ENCODE data around the gene EEF1A2.

The EEF1A2 gene

DNA sequence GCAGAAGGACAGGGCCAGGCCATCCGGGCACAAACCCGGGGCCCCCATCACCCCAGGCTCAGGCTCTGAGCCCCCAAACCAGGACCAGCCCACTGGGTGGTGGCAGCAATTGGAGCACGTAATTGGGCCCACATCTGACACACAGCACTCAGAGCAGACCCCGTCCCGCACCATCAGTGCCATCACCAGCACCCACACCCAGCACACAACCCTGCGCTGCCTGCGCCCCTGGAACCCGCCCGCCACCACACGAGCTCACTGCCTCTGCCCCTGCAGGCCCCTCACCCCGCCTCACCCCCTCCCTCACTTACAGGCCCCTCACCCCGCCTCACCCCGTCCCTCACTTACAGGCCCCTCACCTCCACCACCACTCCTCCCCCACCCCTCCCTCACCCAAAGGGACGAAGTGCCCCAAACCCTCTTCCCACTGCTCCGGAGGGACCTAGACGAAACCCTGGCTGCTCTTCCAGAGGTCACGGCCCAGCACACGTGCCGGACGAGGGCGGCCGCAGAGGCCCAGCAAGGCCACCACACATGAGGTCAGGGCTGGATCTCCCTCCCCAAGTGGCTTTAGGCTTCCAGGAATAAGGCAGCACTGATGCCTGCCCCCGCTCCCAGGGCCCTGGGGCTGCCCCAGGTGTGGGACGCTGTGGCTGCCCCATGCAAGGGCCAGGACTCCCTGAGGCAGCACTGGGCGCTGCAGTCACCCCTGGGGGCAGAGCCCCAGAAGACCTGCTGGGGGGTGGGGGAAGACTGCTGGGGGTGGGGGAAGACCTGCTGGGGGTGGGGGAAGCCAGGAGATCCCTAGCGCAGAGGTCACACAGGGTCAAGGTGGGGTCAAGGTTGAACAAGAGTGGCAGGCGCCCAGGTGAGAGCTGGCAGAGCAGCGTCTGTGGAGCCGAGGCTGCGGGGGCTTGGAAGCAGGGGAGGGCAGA is 48.8 kb downstream of the EEF1A2 start:
- DNase-seq (ENCODE audit: low read depth): no peak

DNA sequence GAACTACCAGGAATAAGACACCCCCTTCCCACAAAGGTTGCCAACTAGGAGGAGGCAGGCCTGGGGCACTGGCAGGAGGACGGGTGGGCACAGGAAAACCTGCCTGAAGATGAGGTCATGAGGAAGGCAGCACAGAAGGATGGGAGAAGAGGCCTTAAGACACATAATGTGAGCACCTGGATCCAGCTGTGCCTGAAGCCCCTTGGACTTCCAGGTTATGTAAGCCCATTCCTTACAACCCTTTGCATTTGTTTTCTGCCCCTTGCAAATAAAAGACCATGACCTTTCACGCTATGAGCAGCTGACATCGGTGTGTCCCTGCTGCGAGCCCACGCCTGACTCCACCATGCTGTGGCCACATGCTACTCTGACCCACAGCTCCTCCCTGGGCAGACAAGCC is 49.9 kb downstream of the EEF1A2 start:
- DNase-seq (ENCODE audit: low read depth): no peak

DNA sequence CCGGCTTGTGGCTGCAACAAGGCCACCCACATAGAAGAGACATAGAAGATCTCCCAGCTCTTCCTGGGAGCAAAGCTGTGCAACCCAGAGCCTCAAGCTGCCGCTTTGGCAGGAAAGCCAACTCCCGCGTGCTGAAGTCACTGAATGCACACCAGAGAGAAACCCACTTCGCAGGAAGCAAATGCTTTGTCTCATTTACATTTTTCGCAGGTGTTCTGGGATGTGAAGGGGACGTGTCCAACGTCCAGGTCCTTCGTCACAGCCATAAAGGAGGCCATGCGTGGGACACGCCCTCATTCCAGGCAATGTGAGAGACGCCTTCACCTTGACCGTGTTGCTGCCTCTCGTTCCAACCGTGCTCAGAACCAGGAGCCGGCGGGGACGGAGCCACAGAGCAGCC is 50.9 kb downstream of the EEF1A2 start:
- DNase-seq (ENCODE audit: low read depth): no peak

DNA sequence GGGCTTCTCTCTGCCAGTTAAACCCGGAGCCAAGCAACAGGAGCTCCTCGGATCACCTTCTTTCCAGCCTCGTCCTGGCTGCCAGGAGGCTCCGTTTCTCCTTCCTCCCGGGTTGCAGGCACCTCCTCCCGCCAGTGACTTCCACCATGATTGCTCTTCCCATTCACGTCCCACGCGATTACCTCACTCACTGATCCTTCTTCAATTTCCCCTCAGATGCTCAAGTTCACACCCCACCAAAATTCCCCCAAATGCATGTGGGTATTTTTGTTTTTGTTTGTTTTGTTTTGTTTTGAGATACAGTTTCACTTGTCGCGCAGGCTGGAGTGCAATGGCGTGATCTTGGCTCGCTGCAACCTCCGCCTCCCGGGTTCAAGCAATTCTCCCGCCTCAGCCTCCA is 51.6 kb downstream of the EEF1A2 start:
- DNase-seq (ENCODE audit: low read depth): no peak

DNA sequence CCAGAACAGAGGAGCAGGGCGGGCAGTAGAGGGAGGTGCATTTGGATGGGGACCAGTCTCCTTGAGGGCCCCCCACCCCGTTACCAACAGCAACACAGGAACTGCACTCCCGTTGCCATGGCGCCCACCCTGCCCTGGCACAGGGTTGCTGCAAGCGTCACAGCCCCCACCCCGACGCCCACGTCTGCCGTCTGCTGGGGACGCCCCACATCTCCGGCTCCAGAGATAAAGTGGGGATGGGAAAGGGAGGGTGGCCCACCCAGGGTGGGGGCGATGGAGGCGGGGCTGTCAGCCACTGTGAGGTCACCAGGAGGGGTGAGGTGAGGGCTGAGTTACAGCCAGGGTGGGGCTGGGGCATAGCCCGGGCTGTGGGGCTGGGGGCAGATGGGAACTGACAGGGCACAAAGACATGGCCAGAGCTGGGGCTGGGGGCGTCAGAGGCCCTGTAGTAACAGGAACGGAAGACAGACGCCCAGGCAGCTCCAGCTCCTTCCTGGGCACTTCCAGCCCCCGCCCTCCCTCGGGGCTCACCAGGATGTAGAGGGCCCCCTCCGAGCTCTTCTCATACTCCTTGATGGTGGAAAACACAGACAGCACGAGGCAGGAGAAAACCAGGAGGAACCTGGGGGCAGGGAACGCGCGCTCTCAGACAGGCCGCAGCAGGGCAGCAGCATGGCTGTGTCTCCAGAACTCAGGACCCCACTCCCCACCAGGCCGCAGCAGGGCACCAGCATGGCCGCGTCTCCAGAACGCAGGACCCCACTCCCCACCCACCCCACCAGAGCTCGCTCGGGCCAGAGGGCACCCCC is 52.5 kb downstream of the EEF1A2 start:
- DNase-seq (ENCODE audit: low read depth): no peak

DNA sequence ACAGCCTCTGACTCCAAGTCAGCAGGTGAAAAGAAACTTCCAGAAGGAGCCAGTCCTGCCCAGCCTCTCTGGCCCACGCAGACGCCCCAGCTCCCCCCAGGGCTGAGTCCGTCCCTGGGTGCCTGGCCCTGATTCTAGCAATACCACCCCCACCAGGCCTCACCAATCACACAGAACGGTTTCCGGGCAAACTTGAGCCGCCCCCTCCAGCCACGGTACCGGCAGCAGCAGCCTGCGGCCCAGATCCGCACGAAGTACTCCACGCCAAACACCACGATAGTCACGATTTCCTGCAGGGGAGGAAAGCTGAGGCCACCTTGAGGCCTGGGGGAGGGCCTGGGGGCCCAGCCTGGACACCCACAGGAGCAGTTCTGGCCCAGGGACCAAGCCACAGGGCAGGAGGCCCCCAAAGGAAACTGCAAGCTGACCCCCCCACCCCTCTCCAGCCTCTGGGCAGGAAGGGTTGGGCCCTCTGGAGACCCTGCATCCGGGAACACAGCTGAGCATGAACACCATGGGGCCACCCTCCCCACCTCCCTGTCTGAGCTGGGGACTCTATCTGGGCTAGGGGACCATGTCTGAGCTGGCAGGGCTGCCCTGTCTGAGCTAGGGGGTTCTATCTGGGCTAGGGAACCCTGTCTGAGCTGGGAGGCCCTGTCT is 53.7 kb downstream of the EEF1A2 start:
- DNase-seq (ENCODE audit: low read depth): no peak

DNA sequence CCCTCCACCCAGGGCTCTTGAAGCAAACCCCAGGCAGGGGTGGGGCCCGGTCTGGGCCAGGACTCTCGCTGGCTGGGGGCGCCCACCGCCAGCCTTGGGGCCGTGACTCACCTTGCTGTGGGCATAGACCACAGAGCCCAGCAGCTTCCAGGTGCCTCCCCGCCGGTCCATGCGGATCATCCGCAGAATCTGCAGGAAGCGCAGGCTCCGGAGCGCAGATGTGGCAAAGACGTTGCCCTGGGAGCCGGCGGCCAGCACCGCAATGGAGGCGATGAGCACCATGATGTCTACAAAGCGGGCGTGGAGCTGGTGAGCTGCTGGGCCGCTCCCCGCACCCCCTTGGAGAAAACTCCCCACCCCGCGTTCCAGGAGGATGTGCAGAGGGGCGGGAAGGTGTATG is 54.3 kb downstream of the EEF1A2 start:
- no peak for DNase-seq (ENCODE audit: low read depth)

DNA sequence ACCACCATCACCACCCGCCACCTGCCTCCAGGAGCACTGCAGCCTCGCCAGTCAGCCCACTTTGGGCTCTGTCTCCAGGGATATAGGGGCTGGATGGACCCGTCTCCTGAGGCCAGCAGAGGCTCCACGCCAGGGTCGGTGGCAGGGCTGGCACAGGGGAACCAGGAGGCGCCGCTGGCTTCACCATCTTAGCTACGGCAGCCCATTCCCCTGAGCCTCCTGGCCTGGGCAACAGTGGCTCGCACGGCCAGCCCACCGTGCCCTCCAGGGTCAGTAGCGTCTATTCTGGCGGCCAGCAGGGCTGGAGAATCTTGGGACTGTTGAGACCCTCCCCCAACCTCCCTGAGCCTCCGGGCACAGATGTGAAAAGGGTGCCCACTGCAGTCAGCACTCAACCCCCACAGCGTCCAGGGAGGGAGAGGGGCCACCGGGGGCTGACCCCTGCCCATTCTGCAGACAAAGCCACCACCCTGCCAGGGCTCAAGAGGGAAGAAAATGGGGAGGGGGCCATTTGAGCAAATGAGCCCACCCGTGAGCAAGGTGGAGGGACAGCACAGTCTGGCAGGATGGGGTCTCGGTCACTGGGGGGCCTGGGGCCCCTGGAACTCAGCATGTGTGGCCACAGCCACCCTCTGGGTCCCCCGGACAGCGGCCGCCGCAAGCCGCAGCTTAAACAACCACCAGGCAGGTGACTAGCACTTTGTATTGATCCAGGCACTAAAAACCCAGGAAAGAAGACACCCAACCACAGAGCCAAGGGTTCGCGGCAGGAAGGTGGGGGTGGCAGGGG is 55.1 kb downstream of the EEF1A2 start:
- DNase-seq (ENCODE audit: low read depth): no peak

DNA sequence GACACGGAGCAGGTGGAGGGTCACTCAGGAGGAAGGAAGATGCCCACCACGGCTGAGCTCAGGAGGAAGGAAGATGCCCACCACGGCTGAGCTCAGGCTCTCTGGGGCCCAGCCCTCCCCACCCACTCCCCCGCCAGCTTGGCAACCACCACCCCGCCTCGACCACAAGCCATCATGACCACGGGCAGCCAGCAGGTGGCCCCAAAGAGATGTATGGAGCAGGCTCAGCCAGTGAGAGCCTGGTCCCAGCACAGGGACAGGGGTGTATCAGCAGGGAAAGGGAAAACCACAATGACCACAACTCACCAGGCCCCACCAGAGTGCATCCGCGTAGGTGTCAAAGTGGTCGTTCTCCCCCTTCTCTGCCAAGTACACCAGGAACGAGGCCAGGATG is 56.8 kb downstream of the EEF1A2 start:
- peak; percentile 48 for DNase-seq (ENCODE audit: low read depth)

DNA sequence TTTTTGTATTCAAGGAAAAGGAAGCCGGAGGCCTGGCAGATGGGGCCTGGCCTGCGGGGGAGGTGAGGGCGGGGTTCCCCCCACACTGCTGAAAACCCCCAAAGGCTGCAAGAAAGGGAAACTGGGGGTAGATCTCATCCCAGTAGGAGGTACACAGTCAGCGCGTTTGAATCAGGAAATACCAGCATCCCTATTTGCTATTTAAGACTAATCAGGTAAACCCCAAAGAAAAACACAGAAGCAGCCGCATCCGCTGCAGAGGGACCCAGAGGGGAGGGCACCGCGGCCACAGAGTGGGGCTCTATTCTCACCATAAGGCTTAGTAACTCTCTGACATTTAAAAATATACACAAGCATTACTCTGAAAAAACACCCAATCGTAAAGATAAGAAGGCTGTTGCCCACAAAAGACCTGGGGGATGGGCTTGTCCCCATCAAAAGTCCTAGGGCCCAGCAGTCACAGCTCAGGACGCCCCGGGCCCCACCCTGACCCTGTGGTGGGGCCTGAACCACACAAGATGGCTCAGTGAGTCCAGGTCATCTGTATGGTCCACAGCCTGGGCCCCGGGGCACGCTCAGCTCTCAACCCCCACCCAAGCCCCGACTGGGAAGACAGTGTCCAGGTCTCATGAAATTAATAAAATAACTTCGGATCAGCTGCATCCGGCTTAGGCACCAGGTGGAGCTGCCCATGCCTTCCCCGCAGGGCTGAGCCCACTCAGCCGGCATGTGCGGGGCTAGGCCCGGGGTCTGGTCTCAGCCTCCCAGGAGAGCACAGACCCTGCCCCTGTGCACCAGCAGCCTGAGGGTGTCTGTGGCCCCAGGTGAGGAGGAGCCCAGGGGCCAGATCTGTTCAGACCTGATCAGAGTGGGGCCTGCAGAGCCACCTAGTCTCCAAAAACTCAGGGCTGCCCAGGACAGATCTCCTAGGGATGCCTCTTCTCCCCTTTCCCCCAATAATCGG is 57.5 kb downstream of the EEF1A2 start:
- no peak for DNase-seq (ENCODE audit: low read depth)

DNA sequence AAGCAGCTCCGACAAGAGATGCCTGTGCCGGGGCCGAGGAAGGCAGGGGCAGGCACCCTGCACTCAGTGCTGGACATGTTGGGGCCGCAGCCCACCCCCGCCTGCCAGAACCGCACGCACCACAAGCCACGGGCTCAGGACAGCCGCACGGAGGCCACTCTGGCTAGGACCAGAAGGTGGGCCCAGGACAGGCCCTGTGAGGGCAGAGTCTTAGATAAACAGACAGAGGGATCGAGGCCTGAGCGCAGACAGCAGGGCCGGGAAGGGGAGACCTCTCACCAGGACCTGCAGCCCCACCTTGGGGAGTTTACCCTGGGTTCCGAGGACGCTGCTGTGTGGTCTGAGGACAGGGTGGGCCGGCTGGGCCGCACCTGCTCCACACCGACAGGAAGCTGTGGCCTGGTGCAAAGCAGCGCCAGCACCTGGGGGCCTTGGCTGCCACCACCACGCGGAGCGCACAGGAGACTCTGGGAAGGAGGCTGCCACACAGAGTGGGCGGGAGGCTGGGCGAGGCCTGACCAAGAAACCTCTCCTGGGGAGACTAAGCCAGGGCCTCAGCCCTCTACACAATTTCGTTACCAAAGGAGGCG is 58.4 kb downstream of the EEF1A2 start:
- no peak for DNase-seq (ENCODE audit: low read depth)

DNA sequence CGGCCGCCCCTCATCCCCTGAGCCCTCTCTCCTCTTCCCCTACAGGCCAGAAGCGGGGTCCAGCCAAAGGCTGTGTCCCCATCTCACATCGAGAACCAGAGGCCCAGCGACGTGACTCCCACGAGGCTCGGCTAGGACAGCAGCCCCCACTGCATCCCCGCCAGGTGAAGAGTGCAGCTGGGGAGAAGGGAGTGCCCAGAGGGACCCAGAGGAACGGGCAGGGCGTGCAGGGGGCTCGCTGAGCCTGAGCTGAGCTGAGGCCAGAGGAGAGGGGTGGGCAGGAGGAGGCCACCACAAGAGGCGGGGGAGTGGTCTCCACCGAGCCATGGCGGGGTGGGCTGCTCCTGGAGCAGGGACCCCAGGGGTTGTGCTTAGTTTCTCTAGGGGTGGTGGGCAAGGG is 59.0 kb downstream of the EEF1A2 start:
- DNase-seq (ENCODE audit: low read depth): no peak

DNA sequence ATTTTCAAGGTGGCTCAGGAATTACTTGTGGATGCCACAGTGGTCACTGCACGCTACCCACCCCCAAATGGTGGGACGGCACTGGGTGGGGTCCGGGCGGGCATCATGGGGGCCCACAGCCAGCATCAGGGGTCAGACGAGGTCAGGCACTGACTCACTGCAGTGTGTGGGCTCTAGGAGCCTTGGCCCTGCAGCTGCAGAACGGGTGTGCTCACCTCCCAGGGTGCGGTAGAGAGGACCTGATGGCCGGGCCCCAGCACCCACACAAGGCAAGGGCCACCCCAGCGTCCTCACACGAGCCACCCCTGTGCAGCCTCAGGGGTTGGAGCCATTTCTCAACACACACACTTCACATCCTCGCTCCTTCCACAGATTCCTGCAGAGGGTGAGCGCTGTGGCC is 60.8 kb downstream of the EEF1A2 start:
- no peak for DNase-seq (ENCODE audit: low read depth)
